ENCODE results near the gene FXR1. TPM values are rescaled to one million over a fixed set of nuclear protein-coding genes. Genes with fewer than 3 reads are reported as not detected.
A peak's percentile ranks its signal among the peaks of the same experiment; 100 is the strongest.

The FXR1 gene
- total and polyA plus RNA-seq, 2 of the 13 experiments (the other 11 are each of a cell fraction or from before 2014, with no cell fraction given), result 104 to 132 TPM

GRCh38 chr3:180989291-180990163 is 77.1 kb downstream of the FXR1 start, which contains the start of gene DNAJC19 (continued):
- TF ChIP-seq ZNF512B (CRISPR knock-in tag; IDR thresholded peaks at IDR 0.05; ENCODE audit: borderline replicate concordance), result no peak
- no peak for TF ChIP-seq MBD4 (IDR thresholded peaks at IDR 0.05; ENCODE audit: borderline replicate concordance, low read length)
- peak; percentile 93 for TF ChIP-seq HOXA3 (CRISPR knock-in tag; IDR thresholded peaks at IDR 0.05)
- TF ChIP-seq SIX4 (CRISPR knock-in tag; IDR thresholded peaks at IDR 0.05), result no peak
- no peak for TF ChIP-seq ZNF737 (CRISPR knock-in tag; IDR thresholded peaks at IDR 0.05; ENCODE audit: borderline replicate concordance)
- TF ChIP-seq ZXDC (CRISPR knock-in tag; IDR thresholded peaks at IDR 0.05), result no peak
- TF ChIP-seq HINFP (CRISPR knock-in tag; IDR thresholded peaks at IDR 0.05; ENCODE audit: low read depth), result peak; percentile 89; the same call in 1 of the 2 replicates
- TF ChIP-seq KDM1A (CRISPR knock-in tag; IDR thresholded peaks at IDR 0.05), result no peak
- no peak for TF ChIP-seq BCLAF1 (IDR thresholded peaks at IDR 0.05)
- peak; percentile 97 for TF ChIP-seq KDM2A (CRISPR knock-in tag; IDR thresholded peaks at IDR 0.05; ENCODE audit: borderline replicate concordance, low read depth)
- TF ChIP-seq ZNF572 (CRISPR knock-in tag; IDR thresholded peaks at IDR 0.05), result peak; percentile 74; the same call in 1 of the 2 replicates
